HG02571 (cell line): ENCODE measurements around the gene CHST15.
"Not testable (repeated sequence)": the region's sequence is repeated elsewhere in the genome, so short reads cannot be mapped to it uniquely, and the experiment has no call there.

Experiments used
- ATAC-seq: cut with Tn5 transposase; IDR thresholded peaks from one replicate; pipeline ENCODE4 v1.9.1; 2021; ENCODE audit warnings: mild to moderate bottlenecking, moderate library complexity; ENCODE audit not compliant: unreplicated experiment

The CHST15 gene

DNA sequence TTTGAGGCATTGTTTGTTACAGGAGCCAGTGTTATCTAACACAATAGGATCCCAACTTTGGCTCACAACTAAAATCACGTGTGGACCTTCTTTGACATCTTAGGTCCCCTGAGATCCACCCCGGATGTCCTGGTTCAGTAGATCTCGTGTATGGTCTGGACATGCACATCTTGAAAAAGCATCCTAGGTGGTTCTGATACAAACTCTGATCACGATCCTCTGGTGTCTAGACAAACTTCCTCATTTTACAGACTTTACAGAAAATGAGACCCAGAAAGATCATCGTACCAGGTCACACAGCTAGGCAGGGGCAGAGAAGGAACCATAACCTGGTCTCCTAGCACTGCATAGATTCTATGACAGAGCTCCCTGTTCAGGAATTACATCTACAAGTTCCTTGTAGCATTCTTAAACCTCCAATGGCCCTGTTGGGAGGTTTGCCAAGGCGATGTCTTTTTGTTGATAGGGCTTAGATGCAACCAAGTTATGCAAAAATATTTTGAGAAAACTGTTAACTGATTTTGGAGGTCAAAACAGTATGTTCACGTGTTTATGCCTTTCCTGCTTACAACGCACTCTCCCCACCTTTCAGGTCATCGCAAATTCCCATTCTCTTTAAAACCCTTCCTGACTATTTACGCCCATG lies 30.8 kb upstream of the CHST15 start:
- no peak for ATAC-seq

DNA sequence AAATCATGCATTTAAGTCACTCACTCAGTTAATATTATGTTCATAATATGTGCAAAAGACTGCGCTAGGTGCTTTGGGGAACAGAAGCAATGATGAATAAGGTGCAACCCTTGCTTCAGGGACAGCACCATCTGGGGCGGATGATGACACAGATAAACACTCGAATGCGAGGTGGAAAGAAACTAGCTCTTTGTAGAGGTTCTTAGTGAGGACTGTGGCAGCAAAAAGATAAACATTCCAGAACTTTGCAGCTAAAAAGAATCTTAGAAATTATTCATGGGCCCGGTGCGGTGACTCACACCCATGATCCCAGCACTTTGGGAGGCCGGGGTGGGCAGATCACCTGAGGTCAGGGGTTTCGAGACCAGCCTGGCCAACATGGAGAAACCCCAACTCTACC lies 29.8 kb upstream of the CHST15 start:
- ATAC-seq: no peak

DNA sequence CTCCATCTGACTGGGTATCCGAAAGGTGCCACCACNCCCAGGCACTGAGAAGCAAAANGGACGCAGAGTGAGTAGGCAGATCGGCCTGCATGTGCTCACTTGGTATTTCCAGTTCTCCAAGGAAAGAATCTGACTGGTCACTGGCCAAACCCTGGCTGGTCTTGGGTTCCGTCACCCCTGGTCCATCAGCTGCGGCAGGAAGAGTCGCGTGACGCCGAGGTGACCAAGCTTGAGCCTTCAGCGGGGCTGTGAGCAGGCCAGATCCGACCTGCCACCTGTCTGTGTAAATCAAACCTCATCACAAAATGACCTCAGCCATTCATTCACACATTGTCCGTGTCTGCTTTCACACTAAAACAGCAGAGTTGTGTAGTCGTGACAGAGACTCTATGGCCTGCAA lies 28.8 kb upstream of the CHST15 start:
- ATAC-seq: no peak

DNA sequence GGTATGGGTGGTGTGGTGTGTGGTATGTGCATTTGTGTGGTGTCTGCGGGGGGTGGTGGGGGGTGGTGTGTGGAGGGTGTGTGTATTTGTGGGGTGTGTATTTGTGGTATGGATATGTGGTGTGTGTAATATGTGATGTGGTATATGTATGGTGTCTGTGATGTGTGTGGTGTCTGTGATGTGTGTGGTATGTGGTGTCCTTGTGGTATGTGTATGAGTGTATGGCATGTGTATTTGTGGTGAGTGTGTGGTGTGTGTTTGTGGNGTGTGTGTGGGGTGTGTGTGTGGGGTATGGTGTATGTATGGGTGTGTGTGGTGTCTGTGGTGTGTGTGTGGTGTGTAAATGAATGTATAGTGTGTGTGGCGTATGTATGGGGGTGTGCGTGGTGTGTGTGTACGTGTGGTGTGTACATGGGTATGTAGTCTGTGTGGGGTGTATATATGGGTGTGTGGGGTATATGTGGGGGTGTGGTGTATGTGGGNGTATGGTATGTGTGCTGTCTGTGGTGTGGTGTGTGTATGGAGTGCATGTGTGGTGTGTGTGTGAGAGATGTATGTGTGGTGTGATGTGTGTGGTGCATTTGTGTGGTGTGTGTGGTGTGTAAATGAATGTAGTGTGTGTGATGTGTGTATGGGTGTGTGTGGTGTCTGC lies 27.1 kb upstream of the CHST15 start:
- ATAC-seq: no peak

DNA sequence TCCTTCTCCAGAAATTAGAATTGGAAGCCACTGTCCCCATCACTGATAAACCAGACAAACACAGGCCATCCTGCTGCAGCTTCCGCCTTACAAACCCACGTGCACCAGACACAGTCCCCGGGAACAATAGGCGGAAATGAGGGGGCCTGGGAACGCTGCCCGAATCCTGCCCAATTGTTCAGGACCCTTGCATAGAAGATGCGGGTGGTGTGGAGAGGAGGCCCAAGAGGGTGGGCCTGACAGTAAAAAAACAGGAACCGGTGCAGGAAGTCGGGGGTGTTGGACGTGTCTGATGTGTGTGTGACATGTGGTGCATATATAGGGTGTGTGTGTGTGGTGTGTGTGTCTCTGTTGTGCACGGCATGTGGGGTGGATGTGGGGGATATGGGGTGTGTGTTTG lies 26.5 kb upstream of the CHST15 start:
- ATAC-seq: no peak

DNA sequence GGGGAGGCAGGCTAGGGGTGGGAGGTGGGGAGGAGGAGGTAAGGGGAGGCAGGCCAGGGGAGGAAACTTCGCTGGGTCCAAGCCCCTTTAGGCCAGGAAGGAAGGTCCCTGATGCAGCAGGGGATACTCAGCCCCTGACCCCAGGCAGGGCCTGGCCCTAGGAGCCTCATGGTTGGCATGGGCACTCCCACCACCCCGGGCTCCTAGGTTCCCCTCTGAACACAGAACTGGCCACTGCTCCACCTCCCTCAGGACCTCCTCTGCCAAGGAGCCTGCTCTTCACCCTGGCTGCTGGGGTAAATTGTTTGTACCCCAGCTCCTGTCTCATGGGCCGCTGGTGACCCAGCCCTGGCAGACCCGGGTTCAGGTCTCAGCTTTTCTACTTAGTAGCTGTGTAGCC lies 25.8 kb upstream of the CHST15 start:
- ATAC-seq: no peak

DNA sequence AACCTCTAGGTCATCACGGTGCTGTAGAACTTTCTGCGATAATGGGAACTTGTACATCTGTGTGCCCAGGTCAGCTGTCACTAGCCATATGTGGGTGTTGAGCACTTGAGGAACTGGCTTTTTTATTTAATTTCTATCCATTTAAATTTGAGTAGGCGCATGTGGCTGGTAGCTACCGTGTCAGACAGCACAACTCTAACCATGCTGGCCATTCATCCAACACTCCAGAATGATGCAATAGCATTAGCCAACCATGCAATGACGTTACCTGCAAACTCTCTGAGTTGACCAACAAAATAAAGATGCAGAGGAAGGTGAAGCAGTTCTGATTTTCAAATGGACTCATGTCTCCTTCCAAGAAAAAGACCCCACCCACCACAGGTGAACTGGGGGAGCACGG lies 24.4 kb upstream of the CHST15 start:
- ATAC-seq: no peak

DNA sequence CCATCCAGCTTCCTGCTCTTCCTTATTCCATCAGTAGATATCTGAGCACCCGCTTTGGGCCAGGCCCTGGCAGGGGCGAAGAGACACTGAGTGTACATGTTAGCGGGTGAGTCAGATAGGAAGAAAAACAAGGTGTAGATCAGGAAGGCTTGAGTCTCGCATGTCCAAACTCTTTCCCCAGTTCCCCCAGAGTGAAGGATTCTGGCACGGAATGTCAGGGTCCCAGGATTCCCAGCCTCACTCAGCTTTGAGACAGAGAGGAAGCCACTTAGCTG lies 24.1 kb upstream of the CHST15 start:
- no peak for ATAC-seq

DNA sequence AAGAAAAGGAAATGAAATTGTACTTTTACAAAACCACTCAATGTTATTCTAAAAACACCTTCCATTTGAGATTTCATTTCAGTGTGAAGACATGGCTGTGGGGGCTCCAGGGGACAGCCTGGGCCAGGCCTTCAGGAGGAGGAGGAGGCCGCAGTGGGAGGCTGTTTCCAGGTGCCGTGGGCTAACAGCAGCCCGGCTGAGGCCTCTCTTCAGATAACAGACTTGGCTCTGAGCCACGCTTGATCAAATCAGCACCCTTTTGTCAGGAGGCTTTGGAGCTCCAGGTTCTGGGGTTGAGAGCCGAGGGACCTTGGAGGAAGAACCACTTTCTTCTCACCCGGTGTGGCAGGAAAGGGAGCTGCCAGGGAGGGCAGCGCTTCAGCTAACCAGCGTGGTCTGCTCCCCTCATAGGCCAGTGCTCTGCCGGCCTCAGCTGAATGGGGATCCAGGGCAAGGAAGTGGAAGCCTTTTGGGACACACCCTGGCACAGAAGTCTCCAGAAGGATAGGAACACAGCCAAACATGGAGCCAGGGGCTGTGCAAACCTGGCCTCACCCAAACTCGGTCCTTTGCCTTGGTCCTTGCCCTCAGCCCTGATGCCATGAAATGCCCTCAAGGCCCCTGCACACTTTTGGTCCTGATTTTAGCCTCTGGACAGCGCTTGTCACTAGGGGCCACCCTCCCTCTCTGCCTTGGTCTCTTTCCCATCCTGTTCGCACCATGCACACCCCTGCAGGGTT lies 23.5 kb upstream of the CHST15 start:
- no peak for ATAC-seq

DNA sequence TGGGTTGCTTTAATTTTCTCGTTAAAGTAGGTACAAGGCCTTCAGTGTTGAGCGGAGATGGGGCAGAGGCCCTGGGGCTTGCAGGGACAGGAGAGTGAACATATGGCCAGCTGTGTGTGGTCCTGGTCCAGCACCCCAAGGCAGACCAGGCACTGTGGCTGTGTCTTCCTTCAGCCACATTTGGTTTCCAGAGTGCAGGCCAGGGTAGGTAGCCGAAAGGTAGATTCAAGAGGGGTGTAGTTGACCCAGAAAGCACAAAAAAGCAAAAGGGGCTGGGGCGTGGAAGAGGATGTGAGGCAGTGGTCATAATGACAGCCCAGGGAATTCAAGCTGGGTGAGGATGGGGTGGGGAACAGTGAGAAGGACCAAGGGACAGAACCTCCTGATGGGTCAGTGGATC lies 21.3 kb upstream of the CHST15 start:
- no peak for ATAC-seq

DNA sequence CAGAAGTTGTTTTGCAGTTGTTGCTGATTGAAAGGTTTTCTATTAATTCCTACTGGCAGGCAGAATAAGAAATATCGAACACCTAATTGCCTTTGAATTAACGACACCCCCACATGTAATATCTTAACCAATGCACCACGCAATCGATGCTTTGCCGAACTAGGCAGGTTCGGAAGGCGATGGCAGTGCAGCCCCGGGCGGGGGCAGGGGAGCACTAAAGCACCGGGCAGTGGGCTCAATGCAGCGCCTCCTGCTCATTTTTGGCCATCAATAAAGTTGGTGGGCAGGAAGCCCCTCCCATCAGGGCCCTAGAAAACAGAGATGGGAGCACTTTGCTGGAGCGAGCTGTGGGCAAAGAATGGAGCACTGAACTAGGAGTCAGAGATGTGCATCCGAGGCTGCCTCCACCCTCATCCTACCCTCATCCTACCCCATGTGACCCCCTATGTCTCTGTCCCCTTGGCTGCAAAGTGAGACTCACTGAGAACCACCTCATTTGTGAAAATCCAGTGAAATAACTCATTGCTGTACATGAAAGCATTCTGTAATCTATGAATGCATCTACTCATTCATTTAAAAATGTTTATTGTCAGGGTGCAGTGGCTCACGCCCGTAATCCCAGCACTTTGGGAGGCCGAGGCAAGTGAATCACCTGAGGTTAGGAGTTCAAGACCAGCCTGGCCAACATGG lies 19.6 kb upstream of the CHST15 start:
- no peak for ATAC-seq

DNA sequence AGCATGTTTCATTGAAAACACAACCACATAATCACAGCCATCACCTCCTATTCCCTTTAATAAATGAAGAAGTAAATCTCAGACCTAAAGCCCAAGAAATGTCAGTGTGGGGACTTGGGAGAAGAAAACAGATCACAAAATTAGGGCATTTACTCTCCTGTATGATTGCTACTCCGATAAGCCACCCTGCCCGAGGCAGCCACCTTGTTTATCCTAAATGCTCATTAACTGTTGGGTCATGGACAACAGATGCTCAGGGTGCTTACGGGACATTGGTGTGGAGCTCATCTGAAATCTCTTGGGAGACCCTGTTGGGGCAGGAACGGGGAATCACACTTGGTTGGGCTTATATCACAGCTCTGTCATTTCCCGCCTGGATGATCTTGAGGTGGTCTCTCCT lies 17.5 kb upstream of the CHST15 start:
- no peak for ATAC-seq

DNA sequence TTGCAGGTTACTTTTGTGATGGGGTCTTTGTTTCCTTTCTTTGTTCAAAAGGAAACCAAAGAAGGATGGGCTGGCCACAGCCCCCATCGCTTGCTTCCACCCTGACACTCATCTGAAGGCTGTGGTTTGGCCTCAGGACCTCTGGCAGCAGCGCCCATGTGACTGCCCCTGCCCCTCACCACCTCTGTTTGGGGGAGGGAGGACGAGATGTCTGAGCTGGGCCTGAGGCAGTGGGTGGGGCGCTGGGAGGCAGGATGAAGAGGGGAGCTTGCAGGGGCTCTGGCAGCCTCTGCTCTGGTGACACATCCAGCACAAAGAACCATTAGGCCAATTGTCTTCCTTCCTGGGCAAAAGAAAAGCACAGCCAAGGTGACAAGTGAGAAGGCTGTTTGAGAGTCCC lies 15.9 kb upstream of the CHST15 start:
- no peak for ATAC-seq

DNA sequence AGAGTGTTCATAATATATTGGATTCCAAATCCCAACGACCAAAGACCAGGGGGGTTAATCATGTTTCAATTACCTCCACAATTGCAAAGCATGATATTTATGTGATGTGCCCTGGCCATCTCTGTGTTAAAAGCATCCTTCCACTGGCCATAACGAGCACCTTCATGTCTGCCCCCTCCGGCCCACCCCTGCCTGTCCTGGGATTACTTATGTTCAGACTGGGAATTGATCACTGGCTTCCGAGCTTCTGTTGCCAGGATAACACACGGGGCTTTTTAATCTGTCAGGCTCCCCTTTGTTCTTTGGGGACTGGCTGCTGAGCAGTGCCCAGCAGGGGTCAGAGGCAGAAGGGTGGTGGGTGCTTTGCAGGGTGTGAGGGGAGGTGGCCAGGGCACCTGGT lies 13.7 kb upstream of the CHST15 start:
- no peak for ATAC-seq

DNA sequence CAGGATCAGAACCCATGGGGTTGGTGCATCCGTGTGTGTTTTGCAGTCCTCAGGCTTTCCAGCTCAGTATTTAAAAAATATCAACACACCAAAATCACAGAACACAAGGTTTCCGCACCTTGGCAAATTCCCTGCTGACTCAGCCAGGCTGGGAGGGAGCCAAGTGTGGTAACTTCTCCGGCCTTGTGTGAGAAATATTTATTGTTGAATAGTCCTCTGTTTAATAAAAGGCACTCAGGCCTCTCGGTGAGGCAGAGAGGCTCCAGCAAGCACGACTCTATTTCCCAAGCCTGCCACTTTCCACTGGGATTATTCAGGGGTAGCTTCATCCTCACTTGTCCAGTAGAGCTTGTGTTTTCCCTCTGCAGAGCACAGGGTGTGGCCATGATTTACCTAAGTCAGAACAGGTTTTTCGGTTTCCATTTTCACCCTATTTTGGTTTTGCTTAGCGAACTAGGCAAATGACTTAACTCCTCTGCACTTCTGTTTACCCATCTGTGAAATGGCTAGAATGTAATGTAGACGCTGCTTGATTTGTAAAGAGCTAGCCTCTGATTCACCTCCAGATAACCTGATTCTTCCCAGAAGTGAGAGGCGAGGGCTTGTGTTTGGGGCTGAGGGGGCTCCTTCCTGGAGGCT lies 13.0 kb upstream of the CHST15 start:
- peak; percentile 80 for ATAC-seq

DNA sequence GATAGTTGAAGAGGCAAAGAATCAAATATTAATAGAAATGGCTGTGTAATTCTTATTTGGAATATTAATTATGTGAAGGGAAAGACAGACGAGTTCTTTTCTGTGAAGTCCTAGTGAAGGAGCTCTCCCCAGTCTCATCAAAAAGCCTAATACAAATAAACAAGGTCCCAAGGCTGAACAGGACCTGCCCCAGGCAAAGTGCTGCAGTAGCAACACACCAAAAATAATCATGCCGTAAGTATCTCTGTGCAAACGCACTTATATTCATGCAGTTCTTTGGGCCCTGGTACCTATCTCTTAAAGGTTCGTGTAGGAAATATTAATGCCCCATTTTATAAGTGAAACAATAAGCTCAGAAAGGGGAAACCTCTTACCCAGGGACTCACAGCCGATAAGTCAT lies 12.2 kb upstream of the CHST15 start:
- no peak for ATAC-seq

DNA sequence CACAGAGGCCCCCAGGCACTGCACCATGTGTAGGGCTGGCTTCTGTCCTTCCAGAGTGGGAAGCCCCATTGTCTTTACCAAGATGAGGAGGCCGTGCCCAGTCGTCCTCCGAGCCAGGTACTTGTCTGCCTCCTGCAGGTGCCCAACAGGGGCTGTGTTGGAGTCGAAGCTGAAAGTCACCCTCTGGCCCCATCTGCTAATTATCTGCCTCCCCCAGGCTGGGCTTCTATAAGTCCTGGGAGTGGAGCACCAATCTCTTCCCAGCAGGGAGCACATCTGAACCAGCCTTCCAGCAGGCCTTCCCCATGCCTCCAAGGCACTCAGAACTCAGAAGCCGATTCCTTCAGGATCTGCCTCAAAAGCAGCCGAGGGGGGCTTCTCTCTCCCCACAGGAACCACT lies 11.6 kb upstream of the CHST15 start:
- ATAC-seq: no peak

DNA sequence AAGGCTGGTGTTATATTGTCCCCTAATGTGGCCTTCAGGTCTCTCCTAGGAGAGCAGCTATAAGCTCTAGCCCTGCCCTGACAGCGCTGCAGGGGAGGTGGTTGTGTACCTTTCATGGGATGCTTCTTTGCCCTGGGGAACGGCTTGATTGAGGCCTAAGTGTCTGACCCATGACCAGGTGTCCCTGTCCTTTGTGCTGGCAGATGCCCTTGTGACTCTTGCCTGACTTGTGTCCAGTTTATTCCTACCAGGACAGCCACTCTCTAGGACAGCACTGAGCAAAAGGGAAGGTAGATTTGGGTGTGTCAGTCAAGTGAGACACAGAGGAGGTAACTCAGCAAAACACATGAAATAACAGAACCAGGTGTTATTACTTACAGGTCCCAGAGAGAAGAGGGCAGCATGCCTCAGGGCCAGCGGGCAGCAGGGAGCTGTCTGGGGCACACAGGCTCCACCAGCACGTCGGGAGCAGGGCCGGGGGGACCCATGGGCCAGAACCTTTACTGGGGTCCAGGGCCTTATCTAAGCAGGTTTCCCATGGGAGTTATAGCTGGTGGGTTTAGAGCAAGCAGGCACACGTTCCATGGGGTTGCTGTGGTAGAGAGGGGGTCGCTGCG lies 10.7 kb upstream of the CHST15 start:
- ATAC-seq: no peak

DNA sequence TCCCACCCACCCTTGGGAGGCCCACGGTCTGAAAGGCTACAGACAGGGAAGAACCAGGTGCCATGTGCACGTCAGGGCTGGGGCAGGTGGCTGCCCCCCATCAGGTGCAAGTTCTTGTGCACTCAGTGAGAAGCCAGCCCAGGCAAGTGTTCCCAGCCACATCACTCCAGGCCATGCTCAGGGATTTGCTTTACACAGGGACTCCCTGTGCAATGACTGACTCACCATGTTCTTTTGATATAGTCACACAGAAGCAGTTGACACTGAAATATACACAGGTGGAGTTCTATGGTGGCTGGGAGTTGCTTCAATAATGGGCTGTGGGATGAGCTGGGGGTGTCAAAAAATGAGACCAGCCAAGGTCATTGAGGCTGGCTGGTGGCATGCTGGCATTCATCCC lies 8.0 kb upstream of the CHST15 start:
- ATAC-seq: no peak

DNA sequence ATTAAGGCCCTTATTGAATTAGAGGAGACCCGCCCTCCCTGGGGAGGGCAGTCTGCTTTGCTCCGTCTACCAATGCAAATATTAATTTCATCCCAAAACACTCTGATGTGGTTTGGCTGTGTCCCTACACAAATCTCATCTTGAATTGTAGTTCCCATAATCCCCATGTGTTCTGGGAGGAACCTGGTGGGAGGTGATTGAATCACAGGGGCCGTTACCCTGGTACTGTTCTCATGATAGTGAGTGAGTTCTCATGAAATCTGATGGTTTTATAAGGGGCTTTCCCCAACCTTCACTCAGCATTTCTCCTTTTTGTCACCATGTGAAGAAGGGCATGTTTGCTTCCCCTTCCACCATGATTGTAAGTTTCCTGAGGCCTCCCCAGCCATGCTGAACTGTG lies 7.3 kb upstream of the CHST15 start:
- ATAC-seq: not testable (repeated sequence)

DNA sequence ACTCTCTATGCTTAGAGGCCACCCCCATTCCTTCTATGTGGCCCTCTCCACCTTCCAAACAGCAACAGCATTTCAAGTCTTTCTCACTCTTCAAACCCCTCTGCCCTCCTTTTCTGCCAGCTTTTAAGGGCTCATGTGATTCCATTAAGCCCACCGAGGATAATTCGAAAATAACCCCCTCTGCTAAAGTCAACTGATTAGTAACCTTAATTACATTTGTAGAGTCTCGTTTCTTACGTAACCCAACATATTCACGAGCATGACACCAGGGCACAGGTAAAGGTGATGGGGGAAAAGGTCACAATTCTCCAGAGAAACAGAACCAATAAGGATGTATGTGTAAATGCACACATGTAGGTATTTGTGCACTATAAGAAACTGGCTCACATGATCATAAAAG lies 6.7 kb upstream of the CHST15 start:
- no peak for ATAC-seq
